GM12873 (cell line): ENCODE results near the gene ATXN7L3.

ENCODE experiments used
- CTCF ChIP-seq: IDR thresholded peaks from 2 replicates; pipeline ENCODE4 v1.5.1; 2012; ENCODE audit warnings: low read depth, mild to moderate bottlenecking, moderate library complexity, low read length, control low read depth; ENCODE audit not compliant: insufficient read depth; ENCODE audit errors: missing control alignments

Gene ATXN7L3

GRCh38 chr17:44216173-44216572 is 16.5 kb upstream of the ATXN7L3 start:
- no peak for TF ChIP-seq CTCF

- no peak for TF ChIP-seq CTCF
Measured at GRCh38 chr17:44214896-44215295, 15.2 kb upstream of the ATXN7L3 start.

GRCh38 chr17:44214230-44214494 is 14.5 kb upstream of the ATXN7L3 start:
- no peak for TF ChIP-seq CTCF

GRCh38 chr17:44213403-44214229 is 13.9 kb upstream of the ATXN7L3 start:
- no peak for TF ChIP-seq CTCF

GRCh38 chr17:44212507-44213402 is 13.1 kb upstream of the ATXN7L3 start:
- no peak for TF ChIP-seq CTCF

GRCh38 chr17:44211281-44212265 is 11.9 kb upstream of the ATXN7L3 start:
- no peak for TF ChIP-seq CTCF
